ENCODE measurements around the gene ANO9.

DNA sequence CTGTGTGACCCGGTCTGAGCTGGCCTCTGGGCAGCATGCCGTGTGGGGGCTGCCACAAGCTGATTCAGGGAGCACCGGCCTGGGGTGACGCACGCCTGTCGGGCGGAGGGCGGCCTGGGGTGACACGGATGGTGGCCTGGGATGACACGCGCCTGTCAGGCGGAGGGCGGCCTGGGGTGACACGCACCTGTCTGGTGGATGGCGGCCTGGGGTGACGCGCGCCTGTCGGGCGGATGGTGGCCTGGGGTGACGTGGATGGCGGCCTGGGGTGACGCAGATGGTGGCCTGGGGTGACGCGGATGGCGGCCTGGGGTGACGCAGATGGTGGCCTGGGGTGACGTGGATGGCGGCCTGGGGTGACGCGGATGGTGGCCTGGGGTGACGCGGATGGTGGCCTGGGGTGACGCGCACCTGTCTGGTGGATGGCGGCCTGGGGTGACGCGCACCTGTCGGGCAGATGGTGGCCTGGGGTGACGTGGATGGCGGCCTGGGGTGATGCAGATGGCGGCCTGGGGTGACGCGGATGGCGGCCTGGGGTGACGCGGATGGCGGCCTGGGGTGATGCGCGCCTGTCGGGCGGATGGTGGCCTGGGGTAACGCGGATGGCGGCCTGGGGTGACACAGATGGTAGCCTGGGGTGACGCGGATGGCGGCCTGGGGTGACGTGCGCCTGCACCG lies 29.8 kb upstream of the ANO9 start:
- no peak for TF ChIP-seq POLR2A (IDR thresholded peaks at IDR 0.05; ENCODE audit: low read depth)
- TF ChIP-seq, protein P1, sequence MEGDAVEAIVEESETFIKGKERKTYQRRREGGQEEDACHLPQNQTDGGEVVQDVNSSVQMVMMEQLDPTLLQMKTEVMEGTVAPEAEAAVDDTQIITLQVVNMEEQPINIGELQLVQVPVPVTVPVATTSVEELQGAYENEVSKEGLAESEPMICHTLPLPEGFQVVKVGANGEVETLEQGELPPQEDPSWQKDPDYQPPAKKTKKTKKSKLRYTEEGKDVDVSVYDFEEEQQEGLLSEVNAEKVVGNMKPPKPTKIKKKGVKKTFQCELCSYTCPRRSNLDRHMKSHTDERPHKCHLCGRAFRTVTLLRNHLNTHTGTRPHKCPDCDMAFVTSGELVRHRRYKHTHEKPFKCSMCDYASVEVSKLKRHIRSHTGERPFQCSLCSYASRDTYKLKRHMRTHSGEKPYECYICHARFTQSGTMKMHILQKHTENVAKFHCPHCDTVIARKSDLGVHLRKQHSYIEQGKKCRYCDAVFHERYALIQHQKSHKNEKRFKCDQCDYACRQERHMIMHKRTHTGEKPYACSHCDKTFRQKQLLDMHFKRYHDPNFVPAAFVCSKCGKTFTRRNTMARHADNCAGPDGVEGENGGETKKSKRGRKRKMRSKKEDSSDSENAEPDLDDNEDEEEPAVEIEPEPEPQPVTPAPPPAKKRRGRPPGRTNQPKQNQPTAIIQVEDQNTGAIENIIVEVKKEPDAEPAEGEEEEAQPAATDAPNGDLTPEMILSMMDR (IDR thresholded peaks at IDR 0.05), result no peak
- TF ChIP-seq POLR2AphosphoS5 (IDR thresholded peaks at IDR 0.05), result no peak

Measured in esophagus muscularis mucosa (tissue), 3 donors.